ENCODE measurements around the gene CDK4.

The CDK4 gene

GRCh38 chr12:57708296-57708695 is 43.8 kb downstream of the CDK4 start:
- DNase-seq: no peak
- H3K36me3 ChIP-seq (ENCODE audit: control insufficient read depth in 4 of 4, insufficient read depth in 4 of 4, low read length in 3 of 4): peaks cover 10 to 42% (median 19%) of the 10 kb centered on the region in 4 experiments
- ChIA-PET CTCF (interaction anchor here (0.6 to 2.7 kb wide), 3 partner anchors 11 to 35 kb away, joined by 3 to 8 read pairs (median 3); no protein-coding TSS in a partner anchor), POLR2A (interaction anchor here (1.3 kb wide), 1 partner anchor 14 kb away, joined by 3 read pairs; the partner anchor contains the start of gene OS9)
- peaks cover 1 to 14% (median 2%) of the 10 kb centered on the region in 5 experiments for H3K9me3 ChIP-seq (ENCODE audit: control extremely low read depth in 1 of 5, control insufficient read depth in 4 of 5, insufficient read depth in 2 of 5, low read depth in 1 of 5, low read length in 4 of 5)
- H3K4me3 ChIP-seq (ENCODE audit: control insufficient read depth in 1 of 7, extremely low read depth in 1 of 7, insufficient read depth in 4 of 7, low read depth in 2 of 7, low read length in 6 of 7): no peak overlapping the region
- peaks cover 0 to 3% (median 0%) of the 10 kb centered on the region in 4 experiments for H3K4me1 ChIP-seq (ENCODE audit: control extremely low read depth in 1 of 4, control insufficient read depth in 4 of 4, insufficient read depth in 4 of 4, low read length in 3 of 4)
- WGBS (ENCODE audit: insufficient coverage): no CpG with 5 or more reads among the region's 2 CpGs
- H3K27me3 ChIP-seq (replicated peaks in 2 of 5; ENCODE audit: control insufficient read depth in 4 of 5, insufficient read depth in 5 of 5, low read length in 4 of 5): no peaks in the 10 kb centered on the region
- H3K27ac ChIP-seq (ENCODE audit: insufficient read depth in 1 of 2, low read depth in 1 of 2, low read length in 2 of 2, poor library complexity in 1 of 2, severe bottlenecking in 2 of 2): no peak overlapping the region

DNA sequence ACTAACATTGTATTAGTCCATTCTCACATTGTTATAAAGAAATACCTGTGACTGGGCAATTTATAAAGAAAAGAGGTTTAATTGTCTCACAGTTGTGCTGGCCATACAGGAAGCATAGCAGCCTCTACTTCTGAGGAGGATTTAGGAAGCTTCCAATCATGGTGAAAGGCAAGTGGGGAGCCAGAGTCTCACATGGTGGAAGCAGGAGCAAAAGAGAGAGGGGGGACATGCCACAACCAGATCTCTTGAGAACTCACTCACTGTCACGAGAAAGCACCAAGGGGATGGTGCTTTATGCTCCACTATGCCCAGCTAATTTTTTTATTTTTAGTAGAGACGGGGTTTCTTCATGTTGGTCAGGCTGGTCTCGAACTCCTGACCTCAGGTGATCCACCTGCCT is 44.9 kb downstream of the CDK4 start:
- ChIA-PET POLR2A (interaction anchor here (1.3 kb wide), 1 partner anchor 13 kb away, joined by 3 read pairs; the partner anchor contains the start of gene OS9), CTCF (interaction anchor here (1.4 to 2.7 kb wide), 2 partner anchors 12 to 37 kb away, joined by 3 to 8 read pairs; partner anchors contain the start of gene TSPAN31)
- H3K27me3 ChIP-seq (replicated peaks in 2 of 5; ENCODE audit: control insufficient read depth in 4 of 5, insufficient read depth in 5 of 5, low read length in 4 of 5): no peaks in the 10 kb centered on the region
- H3K27ac ChIP-seq (ENCODE audit: insufficient read depth in 1 of 2, low read depth in 1 of 2, low read length in 2 of 2, poor library complexity in 1 of 2, severe bottlenecking in 2 of 2): no peak overlapping the region
- no peak for DNase-seq
- H3K9me3 ChIP-seq (ENCODE audit: control extremely low read depth in 1 of 5, control insufficient read depth in 4 of 5, insufficient read depth in 2 of 5, low read depth in 1 of 5, low read length in 4 of 5): peaks cover 2 to 21% (median 5%) of the 10 kb centered on the region in 5 experiments
- peaks cover 0 to 3% (median 0%) of the 10 kb centered on the region in 4 experiments for H3K4me1 ChIP-seq (ENCODE audit: control extremely low read depth in 1 of 4, control insufficient read depth in 4 of 4, insufficient read depth in 4 of 4, low read length in 3 of 4)
- H3K36me3 ChIP-seq (ENCODE audit: control insufficient read depth in 4 of 4, insufficient read depth in 4 of 4, low read length in 3 of 4): peaks cover 15 to 46% (median 20%) of the 10 kb centered on the region in 4 experiments
- H3K4me3 ChIP-seq (ENCODE audit: control insufficient read depth in 1 of 7, extremely low read depth in 1 of 7, insufficient read depth in 4 of 7, low read depth in 2 of 7, low read length in 6 of 7): no peak overlapping the region
- 96% methylated on average over 3 of the region's 3 CpGs for WGBS (ENCODE audit: insufficient coverage)

GRCh38 chr12:57700317-57700716 is 51.8 kb downstream of the CDK4 start:
- no peaks in the 10 kb centered on the region for H3K4me1 ChIP-seq (ENCODE audit: control extremely low read depth in 1 of 4, control insufficient read depth in 4 of 4, insufficient read depth in 4 of 4, low read length in 3 of 4)
- peaks cover 20 to 65% (median 42%) of the 10 kb centered on the region in 4 experiments for H3K36me3 ChIP-seq (ENCODE audit: control insufficient read depth in 4 of 4, insufficient read depth in 4 of 4, low read length in 3 of 4)
- no peaks in the 10 kb centered on the region for H3K27me3 ChIP-seq (replicated peaks in 2 of 5; ENCODE audit: control insufficient read depth in 4 of 5, insufficient read depth in 5 of 5, low read length in 4 of 5)
- POLR2A ChIA-PET: no interaction called here
- H3K4me3 ChIP-seq (ENCODE audit: control insufficient read depth in 1 of 7, extremely low read depth in 1 of 7, insufficient read depth in 4 of 7, low read depth in 2 of 7, low read length in 6 of 7): no peak overlapping the region
- WGBS (ENCODE audit: insufficient coverage): 100% methylated on average over 1 of the region's 2 CpGs
- no peak for DNase-seq
- H3K9me3 ChIP-seq (ENCODE audit: control extremely low read depth in 1 of 5, control insufficient read depth in 4 of 5, insufficient read depth in 2 of 5, low read depth in 1 of 5, low read length in 4 of 5): peaks cover 2 to 15% (median 5%) of the 10 kb centered on the region in 5 experiments
- CTCF ChIA-PET: no interaction called here
- peak overlapping the region in 1 of 2 experiments; percentile 26 for H3K27ac ChIP-seq (ENCODE audit: insufficient read depth in 1 of 2, low read depth in 1 of 2, low read length in 2 of 2, poor library complexity in 1 of 2, severe bottlenecking in 2 of 2)

DNA sequence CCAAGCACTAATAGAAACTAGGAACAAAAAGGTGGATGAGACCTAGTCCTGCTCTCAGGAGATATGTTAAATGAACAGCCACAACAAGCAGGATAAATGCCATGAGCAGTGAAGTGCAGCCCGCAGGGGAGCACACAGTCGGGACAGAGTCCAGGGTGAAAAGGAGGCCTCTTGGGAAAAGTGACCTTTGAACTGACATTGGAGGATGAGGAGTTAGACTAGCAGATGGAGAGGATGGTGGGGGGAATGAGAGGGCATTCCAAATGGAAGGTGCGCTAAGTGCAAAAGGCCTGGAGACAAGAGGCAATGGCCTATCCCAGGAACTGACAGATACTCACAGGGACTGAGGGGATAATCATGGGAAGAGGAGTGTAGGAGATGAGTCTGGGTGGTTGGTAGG is 53.7 kb downstream of the CDK4 start:
- Histone ChIP-seq H3K4me3 (ENCODE audit: control insufficient read depth in 1 of 7, extremely low read depth in 1 of 7, insufficient read depth in 4 of 7, low read depth in 2 of 7, low read length in 6 of 7) (no peak overlapping the region), H3K9me3 (ENCODE audit: control extremely low read depth in 1 of 5, control insufficient read depth in 4 of 5, insufficient read depth in 2 of 5, low read depth in 1 of 5, low read length in 4 of 5) (peaks cover 0 to 9% (median 2%) of the 10 kb centered on the region in 5 experiments), H3K27me3 (replicated peaks in 2 of 5; ENCODE audit: control insufficient read depth in 4 of 5, insufficient read depth in 5 of 5, low read length in 4 of 5) (no peaks in the 10 kb centered on the region), H3K27ac (ENCODE audit: insufficient read depth in 1 of 2, low read depth in 1 of 2, low read length in 2 of 2, poor library complexity in 1 of 2, severe bottlenecking in 2 of 2) (no peak overlapping the region), H3K4me1 (ENCODE audit: control extremely low read depth in 1 of 4, control insufficient read depth in 4 of 4, insufficient read depth in 4 of 4, low read length in 3 of 4) (peaks cover 7 to 11% (median 9%) of the 10 kb centered on the region in 4 experiments), H3K36me3 (ENCODE audit: control insufficient read depth in 4 of 4, insufficient read depth in 4 of 4, low read length in 3 of 4) (peaks cover 16 to 54% (median 41%) of the 10 kb centered on the region in 4 experiments)
- no peak for DNase-seq
- WGBS (ENCODE audit: insufficient coverage): 100% methylated on average over 2 of the region's 3 CpGs
- ChIA-PET CTCF (interaction anchor here (0.7 to 1.6 kb wide), 2 partner anchors 30 to 108 kb away, joined by 3 to 4 read pairs; no protein-coding TSS in a partner anchor), POLR2A (no interaction called here)
